SU-DHL-6 (cell line): ENCODE measurements around the gene NFAT5.

Experiments used
- CTCF ChIP-seq: fragments of 200-600 bp; sonication (generic); IDR thresholded peaks from one replicate; pipeline ENCODE4 v1.5.1; 2017; ENCODE audit warnings: antibody characterized with exemption, mild to moderate bottlenecking, low read length, moderate library complexity; ENCODE audit not compliant: insufficient read depth, poor library complexity, severe bottlenecking
- EZH2phosphoT487 ChIP-seq: fragments of 200-600 bp; sonication (generic), shearing (Covaris generic); conservative IDR thresholded peaks from 2 replicates; pipeline ENCODE4 v1.6.1; 2018; ENCODE audit warnings: mild to moderate bottlenecking, antibody characterized with exemption, low read length, moderate library complexity, mixed read lengths

DNA sequence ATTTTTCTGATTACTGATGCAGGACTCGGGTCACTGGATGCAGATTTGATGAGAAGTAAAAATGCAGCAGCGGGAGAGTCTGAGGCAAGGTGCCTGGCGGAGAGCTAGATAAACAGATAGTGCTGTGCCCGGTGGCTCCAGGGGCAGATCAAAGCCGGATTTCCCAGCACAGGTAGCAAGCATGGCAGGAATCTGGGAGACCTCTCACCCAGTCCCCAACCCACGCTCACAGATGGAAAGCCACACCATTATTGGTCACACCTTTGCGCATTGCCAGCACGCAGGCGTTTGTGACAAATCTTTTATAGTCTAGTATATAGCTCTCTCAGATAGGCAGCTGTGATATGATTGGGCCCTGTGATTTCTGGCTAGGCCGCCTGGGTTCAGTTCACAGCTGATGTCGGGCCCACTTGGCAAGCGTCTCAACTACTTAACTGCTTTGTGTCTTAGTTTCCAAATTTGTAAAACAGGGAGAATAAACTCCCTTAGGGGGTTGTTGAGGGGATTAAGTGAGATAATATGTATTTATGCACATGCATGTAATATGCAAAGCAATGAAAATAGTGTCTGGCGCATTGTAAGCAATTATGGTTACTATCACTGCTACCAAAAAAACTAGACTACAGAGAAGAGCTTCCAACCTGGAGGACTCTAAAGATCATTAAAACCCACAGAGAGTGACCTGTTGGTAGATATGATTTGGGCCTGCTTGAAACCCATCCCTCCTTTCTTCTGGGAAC lies 42.0 kb upstream of the NFAT5 start:
- TF ChIP-seq CTCF, result no peak
- TF ChIP-seq EZH2phosphoT487, result no peak
